Ishikawa (cell line): Measurements from ENCODE around the gene M1AP.

ENCODE experiments used
- EP300 ChIP-seq: IDR thresholded peaks from 2 replicates; pipeline ENCODE4 v1.6.1; 2012; ENCODE audit warnings: borderline replicate concordance
- REST ChIP-seq: IDR thresholded peaks from 2 replicates; pipeline ENCODE4 v1.6.1; 2012; ENCODE audit warnings: low read depth, mild to moderate bottlenecking
- TCF12 ChIP-seq: IDR thresholded peaks from 2 replicates; pipeline ENCODE4 v1.6.1; 2012; ENCODE audit warnings: low read depth
- YY1 ChIP-seq: IDR thresholded peaks from 2 replicates; pipeline ENCODE4 v1.6.1; 2012; ENCODE audit warnings: low read depth

GRCh38 chr2:74569686-74570085 is 78.4 kb downstream of the M1AP start:
- TF ChIP-seq REST (no peak), TCF12 (no peak), YY1 (no peak), EP300 (no peak)
